GM18502 (cell line): ENCODE data around the gene DGLUCY.
"Not testable (repeated sequence)": the region's sequence is repeated elsewhere in the genome, so short reads cannot be mapped to it uniquely, and the experiment has no call there.

ENCODE experiments used
- ATAC-seq: cut with Tn5 transposase; IDR thresholded peaks from one replicate; pipeline ENCODE4 v1.9.1; 2021; ENCODE audit warnings: mild to moderate bottlenecking; ENCODE audit not compliant: unreplicated experiment, poor library complexity

DGLUCY gene

GRCh38 chr14:91159182-91159581 lies 45.3 kb downstream of the DGLUCY start:
- no peak for ATAC-seq

DNA sequence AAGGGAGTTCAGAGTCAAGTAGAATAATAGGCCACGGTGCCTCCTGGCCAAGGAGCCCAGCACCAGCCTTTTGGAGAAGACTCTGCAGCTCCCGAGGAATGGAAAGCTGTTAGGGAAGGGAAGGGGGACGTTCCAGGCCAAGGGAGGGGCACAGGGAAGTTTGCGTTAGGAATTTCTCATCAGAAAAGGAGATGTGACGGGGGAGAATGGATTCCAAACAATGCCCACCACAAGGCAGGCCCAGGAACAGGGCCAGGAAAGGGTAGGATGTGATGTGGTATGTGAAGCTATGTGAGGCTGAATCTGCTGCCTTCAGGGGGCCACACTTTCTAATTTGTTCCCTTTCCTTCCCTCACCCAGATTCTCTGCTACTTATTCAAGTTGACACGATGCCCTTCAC lies 46.0 kb downstream of the DGLUCY start:
- no peak for ATAC-seq

DNA sequence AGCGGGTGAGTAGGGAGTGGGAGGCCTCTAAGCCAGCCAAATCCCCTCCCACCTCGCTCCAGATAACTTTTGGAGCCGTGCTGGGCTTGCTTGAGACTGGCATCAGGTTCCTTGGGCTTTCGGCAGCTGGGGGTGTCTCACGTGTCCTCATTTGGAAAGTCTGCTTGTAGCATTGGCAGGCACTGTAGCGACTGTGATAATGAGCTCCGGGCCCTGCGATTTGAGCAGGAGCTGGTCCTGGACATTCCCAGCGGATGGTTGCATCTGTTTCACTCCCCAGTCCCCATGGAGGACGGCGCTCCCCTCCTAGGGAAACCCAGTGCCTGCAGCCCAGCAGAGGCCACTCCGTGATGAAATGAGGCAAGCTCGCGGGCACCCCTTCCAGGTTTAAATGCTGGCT lies 49.4 kb downstream of the DGLUCY start:
- ATAC-seq = no peak

- no peak for ATAC-seq
Observed at GRCh38 chr14:91164676-91165075, 50.8 kb downstream of the DGLUCY start.

DNA sequence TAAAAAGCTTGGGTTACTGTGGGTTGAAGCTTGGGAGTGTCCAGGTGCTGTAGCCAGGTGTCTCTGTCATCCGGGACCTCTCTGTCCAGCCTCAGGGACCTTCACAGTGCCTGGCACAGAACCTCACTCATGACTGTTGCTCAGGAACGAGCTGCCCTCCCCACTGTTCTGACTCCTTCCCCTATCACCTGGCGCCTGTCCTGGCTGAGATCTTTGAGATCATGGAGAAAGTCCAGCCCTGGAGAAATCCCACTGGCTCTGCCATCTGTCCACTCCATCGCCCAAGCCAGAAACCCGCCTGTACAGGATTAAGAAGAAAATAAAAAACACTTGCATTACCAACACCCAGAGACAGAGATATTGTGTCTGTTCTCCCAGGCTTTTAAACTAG lies 53.5 kb downstream of the DGLUCY start:
- no peak for ATAC-seq

DNA sequence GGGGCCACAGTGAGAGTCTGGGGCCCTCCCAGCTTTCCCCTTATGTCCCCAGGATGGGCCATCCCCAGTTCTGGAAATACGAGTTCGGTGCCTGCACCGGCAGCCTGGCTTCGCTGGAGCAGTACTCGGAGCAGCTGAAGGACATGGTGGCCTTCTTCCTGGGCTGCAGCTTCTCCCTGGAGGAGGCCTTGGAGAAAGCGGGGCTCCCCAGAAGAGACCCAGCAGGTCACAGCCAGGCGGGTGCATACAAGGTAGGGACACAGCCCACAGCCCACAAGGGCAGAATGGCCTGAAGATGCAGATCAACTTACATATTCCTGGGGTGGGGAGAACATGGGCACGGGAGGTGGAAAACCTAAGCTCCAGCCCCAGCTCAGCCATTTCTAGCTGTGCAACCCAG lies 56.1 kb downstream of the DGLUCY start:
- no peak for ATAC-seq

- no peak for ATAC-seq
Observed at GRCh38 chr14:91170504-91171121, 56.7 kb downstream of the DGLUCY start.

- no peak for ATAC-seq
Observed at GRCh38 chr14:91171291-91171690, 57.4 kb downstream of the DGLUCY start.

- ATAC-seq = no peak
Observed at GRCh38 chr14:91173221-91173670, 59.4 kb downstream of the DGLUCY start.

- ATAC-seq = no peak
Observed at GRCh38 chr14:91173904-91174303, 60.0 kb downstream of the DGLUCY start.

DNA sequence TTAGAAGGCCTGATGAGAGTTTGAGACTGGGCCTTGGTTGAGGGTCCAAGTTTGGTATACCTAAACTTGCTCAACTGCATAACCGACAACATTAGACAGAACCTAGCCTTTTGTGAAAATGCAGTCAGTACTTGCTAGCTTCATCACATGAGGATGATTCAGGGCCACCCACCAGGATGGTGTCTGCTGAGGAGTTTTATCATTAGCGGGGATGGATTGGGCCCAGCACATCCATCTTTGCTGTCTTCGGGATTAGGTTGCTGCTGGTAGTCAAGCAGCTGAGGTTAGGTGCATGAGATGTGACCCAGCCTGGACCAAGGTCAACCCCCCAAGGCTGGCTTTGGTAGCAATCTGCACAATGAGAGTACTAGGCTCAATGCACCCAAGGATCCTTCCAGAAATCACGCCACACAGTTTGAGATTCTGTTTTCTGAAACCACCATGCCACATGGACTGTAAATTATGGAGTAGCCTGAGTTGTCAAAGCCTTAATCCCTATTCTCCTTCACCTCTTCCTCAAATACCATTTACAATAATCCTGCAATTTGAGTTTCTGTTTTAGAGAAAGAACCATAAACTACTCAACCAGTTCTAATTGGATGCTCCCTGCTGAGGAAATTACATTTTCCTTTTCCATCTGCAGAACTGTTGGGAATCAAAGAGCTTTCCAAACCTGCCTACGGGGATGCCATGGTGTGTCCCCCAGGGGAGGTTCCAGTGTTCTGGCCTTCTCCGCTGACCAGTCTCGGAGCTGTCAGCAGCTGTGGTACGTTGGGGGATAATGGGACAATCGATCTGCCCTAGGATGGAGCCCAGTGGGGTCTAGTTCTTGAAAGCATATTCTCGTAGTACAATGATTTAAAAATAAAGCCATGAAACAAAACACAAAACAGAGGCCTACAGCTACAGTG lies 61.7 kb downstream of the DGLUCY start:
- ATAC-seq = no peak

GRCh38 chr14:91177073-91178034 lies 63.5 kb downstream of the DGLUCY start:
- no peak for ATAC-seq

- no peak for ATAC-seq
Observed at GRCh38 chr14:91180611-91181010, 66.7 kb downstream of the DGLUCY start.

- not testable (repeated sequence) for ATAC-seq
Observed at GRCh38 chr14:91182753-91183152, 68.9 kb downstream of the DGLUCY start.

DNA sequence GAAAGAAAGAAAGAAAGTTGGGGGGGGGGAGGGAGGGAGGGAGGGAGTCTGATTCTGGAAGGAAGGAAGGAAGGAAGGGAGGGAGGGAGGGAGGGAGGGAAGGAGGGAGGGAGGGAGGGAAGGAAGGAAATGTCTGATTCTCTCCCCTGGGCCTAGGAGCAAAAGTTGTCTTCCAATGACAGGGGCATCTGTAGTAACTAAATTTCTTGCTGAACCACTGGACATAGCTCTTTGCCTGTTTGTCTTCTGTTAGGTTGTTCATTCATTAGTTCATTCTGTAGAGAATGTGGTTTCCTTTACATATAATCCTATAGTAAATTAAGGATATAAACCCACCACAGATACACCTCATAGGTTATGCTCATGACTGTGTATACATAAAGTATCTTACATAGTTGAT lies 70.7 kb downstream of the DGLUCY start:
- no peak for ATAC-seq

GRCh38 chr14:91185721-91186120 lies 71.8 kb downstream of the DGLUCY start:
- no peak for ATAC-seq

DNA sequence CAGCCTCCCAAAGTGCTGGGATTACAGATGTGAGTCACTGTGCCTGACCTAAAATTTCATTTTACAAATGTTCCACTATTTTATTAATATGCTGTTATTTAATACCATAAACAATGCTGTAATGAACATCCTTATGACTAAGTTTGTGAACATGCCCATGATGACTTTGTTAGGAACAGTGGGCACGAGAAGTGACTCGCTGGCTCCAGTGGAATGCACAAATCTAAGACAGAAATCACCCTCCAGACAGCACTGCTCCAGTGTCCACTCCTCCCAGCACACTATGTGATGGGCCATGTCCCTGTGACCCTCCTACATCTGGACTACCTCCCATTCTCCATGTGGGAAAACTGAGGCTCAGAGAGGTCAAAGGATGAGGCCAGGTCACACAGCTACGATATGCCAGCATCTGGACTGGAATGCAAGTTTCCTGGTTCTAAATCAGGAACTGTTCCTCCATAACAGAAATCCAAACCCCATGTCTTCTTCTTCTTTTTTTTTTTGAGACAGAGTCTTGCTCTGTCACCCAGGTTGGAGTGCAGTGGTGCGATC lies 72.7 kb downstream of the DGLUCY start:
- ATAC-seq = no peak

DNA sequence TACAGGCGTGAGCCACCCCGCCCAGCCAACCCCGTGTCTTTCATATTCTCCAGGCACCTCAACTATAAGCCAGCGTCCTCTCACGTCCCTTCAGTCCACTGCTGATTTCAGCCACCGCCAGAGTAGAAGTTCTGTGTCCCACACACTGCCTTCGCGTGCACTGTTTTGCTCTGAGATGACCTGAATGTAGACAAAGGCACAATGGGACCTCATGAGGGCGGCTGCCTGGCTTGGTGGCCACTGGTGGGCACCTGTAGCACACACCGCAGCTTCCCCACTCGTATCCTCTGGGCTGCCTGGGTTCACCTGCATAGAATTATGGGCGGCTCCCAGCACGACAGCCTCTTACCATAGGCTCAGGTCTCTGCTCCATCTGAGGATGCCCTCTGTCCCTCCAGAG lies 73.4 kb downstream of the DGLUCY start:
- no peak for ATAC-seq

- no peak for ATAC-seq
Observed at GRCh38 chr14:91190853-91191252, 77.0 kb downstream of the DGLUCY start.

- ATAC-seq = no peak
Observed at GRCh38 chr14:91193069-91193468, 79.2 kb downstream of the DGLUCY start.
